Fibroblast of lung (primary cell): Measurements from ENCODE around the gene AMN. TPM values are rescaled to one million over a fixed set of nuclear protein-coding genes. Genes with fewer than 3 reads are reported as not detected.

Experiments used
- DNase-seq, 2 donors: peaks; one replicate each; pipeline versions ENCODE4 v3.0.0 to v3.0.0-alpha.2; 2010; ENCODE audit warnings: low read depth in 2 of 2
- H2AFZ ChIP-seq: 2 replicates; pipeline ENCODE4 v1.5.1; 2012; ENCODE audit warnings: low read length, control low read depth, inconsistent platforms
- H3K27ac ChIP-seq: 2 replicates; pipeline ENCODE4 v1.5.1; 2011; ENCODE audit warnings: low read length, control low read depth; ENCODE audit not compliant: insufficient read depth
- H3K27me3 ChIP-seq: 2 replicates; pipeline ENCODE4 v1.5.1; 2011; ENCODE audit warnings: mild to moderate bottlenecking, low read length; ENCODE audit not compliant: control insufficient read depth, insufficient read depth
- H3K36me3 ChIP-seq: 2 replicates; pipeline ENCODE4 v1.5.1; 2011; ENCODE audit warnings: low read length; ENCODE audit not compliant: control insufficient read depth, insufficient read depth
- H3K4me1 ChIP-seq: 2 replicates; pipeline ENCODE4 v1.5.1; 2011; ENCODE audit warnings: low read length; ENCODE audit not compliant: control insufficient read depth, insufficient read depth; ENCODE audit errors: extremely low read depth
- H3K4me2 ChIP-seq: 2 replicates; pipeline ENCODE4 v1.5.1; 2011; ENCODE audit warnings: low read length, control low read depth; ENCODE audit not compliant: insufficient read depth; ENCODE audit errors: extremely low read depth
- H3K4me3 ChIP-seq, 4 experiments: fragments of 200-600 bp in 1 of 4; sonication (generic) in 1 of 4; replicated peaks in 1 of 4; 2 replicates each; pipeline ENCODE4 v1.5.1; 2011 to 2016; ENCODE audit warnings: low read length in 4 of 4, low read depth in 3 of 4, mild to moderate bottlenecking in 3 of 4, control low read depth in 2 of 4, inconsistent platforms in 1 of 4, mixed read lengths in 1 of 4; ENCODE audit not compliant: insufficient read depth in 1 of 4; ENCODE audit errors: control extremely low read depth in 1 of 4
- H3K79me2 ChIP-seq: 2 replicates; pipeline ENCODE4 v1.5.1; 2012; ENCODE audit warnings: mild to moderate bottlenecking, low read length, inconsistent platforms; ENCODE audit not compliant: control insufficient read depth, insufficient read depth
- H3K9ac ChIP-seq: 2 replicates; pipeline ENCODE4 v1.5.1; 2011; ENCODE audit warnings: mild to moderate bottlenecking, low read length, control low read depth; ENCODE audit not compliant: insufficient read depth
- H3K9me3 ChIP-seq: 2 replicates; pipeline ENCODE4 v1.5.1; 2012; ENCODE audit warnings: low read depth, low read length; ENCODE audit not compliant: control insufficient read depth, insufficient read depth
- H4K20me1 ChIP-seq: 2 replicates; pipeline ENCODE4 v1.5.1; 2011; ENCODE audit warnings: low read length; ENCODE audit not compliant: control insufficient read depth, insufficient read depth; ENCODE audit errors: extremely low read depth
- CTCF ChIP-seq, 2 donors: IDR thresholded peaks in 1 of 2; conservative IDR thresholded peaks in 1 of 2; 1 replicate in 1 of 2; 2 replicates in 1 of 2; pipeline ENCODE4 v1.5.1; 2011 to 2012; ENCODE audit warnings: low read length in 2 of 2, control low read depth in 1 of 2, inconsistent platforms in 1 of 2, low read depth in 1 of 2, mild to moderate bottlenecking in 1 of 2
- EZH2 ChIP-seq: IDR thresholded peaks from 2 replicates; pipeline ENCODE4 v1.5.1; 2012; ENCODE audit warnings: low read length, control low read depth, mild to moderate bottlenecking; ENCODE audit errors: missing control alignments
- polyA plus RNA-seq, 2 donors: library from polyadenylated mRNA; depleted of rRNA in 1 of 2; stranded (reverse) in 1 of 2; unstranded in 1 of 2; fragments of >200 nt; gene quantifications; 2 replicates each; pipeline ENCODE4 v1.2.1, GENCODE V29; 2011 to 2012; ENCODE audit warnings: missing spikeins in 1 of 2
- total RNA-seq: library from RNA; depleted of rRNA; stranded (reverse); fragments of >200 nt; gene quantifications from 2 replicates; pipeline ENCODE4 v1.2.1, GENCODE V29; 2014

The AMN gene
- total and polyA plus RNA-seq, 2 donors (not counting 1 experiment from before 2014, with no cell fraction given) = under 0.01 TPM; not detected in 1

GRCh38 chr14:102942069-102942468 is 19.6 kb downstream of the AMN start:
- H3K4me1 ChIP-seq = no peaks in the 10 kb centered on the region
- H4K20me1 ChIP-seq = no peaks in the 10 kb centered on the region
- no peak overlapping the region for H3K27ac ChIP-seq
- H2AFZ ChIP-seq = no peak overlapping the region
- no peak overlapping the region for H3K4me3 ChIP-seq
- no peaks in the 10 kb centered on the region for H3K9me3 ChIP-seq
- no peak for DNase-seq
- H3K79me2 ChIP-seq = no peaks in the 10 kb centered on the region
- no peak for TF ChIP-seq CTCF (conservative IDR thresholded peaks at IDR 0.05 in 1 of 2, IDR thresholded peaks at IDR 0.05 in 1 of 2; ENCODE audit: low read depth in 1 of 2, low read length in 2 of 2)
- TF ChIP-seq EZH2 = no peak
- no peaks in the 10 kb centered on the region for H3K27me3 ChIP-seq
- no peak overlapping the region for H3K4me2 ChIP-seq
- H3K36me3 ChIP-seq = peaks cover 51% of the 10 kb centered on the region
- no peak overlapping the region for H3K9ac ChIP-seq

- Histone ChIP-seq H2AFZ (no peak overlapping the region), H4K20me1 (no peaks in the 10 kb centered on the region), H3K79me2 (no peaks in the 10 kb centered on the region), H3K36me3 (peaks cover 45% of the 10 kb centered on the region), H3K9me3 (no peaks in the 10 kb centered on the region), H3K9ac (no peak overlapping the region), H3K4me1 (no peaks in the 10 kb centered on the region), H3K27me3 (no peaks in the 10 kb centered on the region), H3K4me3 (no peak overlapping the region), H3K4me2 (no peak overlapping the region), H3K27ac (no peak overlapping the region)
- TF ChIP-seq EZH2 (no peak), CTCF (conservative IDR thresholded peaks at IDR 0.05 in 1 of 2, IDR thresholded peaks at IDR 0.05 in 1 of 2; ENCODE audit: low read depth in 1 of 2, low read length in 2 of 2) (no peak)
- DNase-seq = no peak
Measured at GRCh38 chr14:102943454-102943853, 21.0 kb downstream of the AMN start.

- Histone ChIP-seq H3K27me3 (no peaks in the 10 kb centered on the region), H3K4me2 (no peak overlapping the region), H2AFZ (no peak overlapping the region), H3K27ac (no peak overlapping the region), H3K9ac (no peak overlapping the region), H3K4me3 (no peak overlapping the region), H3K4me1 (no peaks in the 10 kb centered on the region), H3K79me2 (no peaks in the 10 kb centered on the region), H4K20me1 (no peaks in the 10 kb centered on the region), H3K9me3 (no peaks in the 10 kb centered on the region), H3K36me3 (peaks cover 48% of the 10 kb centered on the region)
- DNase-seq = no peak
- TF ChIP-seq CTCF (conservative IDR thresholded peaks at IDR 0.05 in 1 of 2, IDR thresholded peaks at IDR 0.05 in 1 of 2; ENCODE audit: low read depth in 1 of 2, low read length in 2 of 2) (no peak), EZH2 (no peak)
Measured at GRCh38 chr14:102943979-102944378, 21.5 kb downstream of the AMN start.
